Muscle layer of duodenum (tissue), 2 donors: ENCODE data around the gene OLFM1.

ENCODE experiments used
- H3K27ac ChIP-seq: one replicate; pipeline ENCODE4 v1.7.0; 2013; ENCODE audit warnings: mild to moderate bottlenecking, low read length
- H3K27me3 ChIP-seq: one replicate; pipeline ENCODE4 v1.7.0; 2013; ENCODE audit warnings: low read depth, mild to moderate bottlenecking, control low read depth, low read length
- H3K36me3 ChIP-seq, 2 donors: one replicate each; pipeline ENCODE4 v1.7.0; 2013; ENCODE audit warnings: low read length in 2 of 2, control low read depth in 1 of 2, mild to moderate bottlenecking in 1 of 2; ENCODE audit not compliant: insufficient read depth in 2 of 2, control insufficient read depth in 1 of 2
- H3K4me1 ChIP-seq, 2 donors: one replicate each; pipeline ENCODE4 v1.7.0; 2013; ENCODE audit warnings: low read length in 2 of 2, mild to moderate bottlenecking in 2 of 2, control low read depth in 1 of 2, moderate library complexity in 1 of 2; ENCODE audit not compliant: insufficient read depth in 2 of 2, control insufficient read depth in 1 of 2
- H3K4me3 ChIP-seq, 2 donors: one replicate each; pipeline ENCODE4 v1.7.0; 2013; ENCODE audit warnings: low read length in 2 of 2, low read depth in 1 of 2, mild to moderate bottlenecking in 1 of 2
- H3K9me3 ChIP-seq, 2 donors: one replicate each; pipeline ENCODE4 v1.7.0; 2013; ENCODE audit warnings: low read length in 2 of 2, control low read depth in 1 of 2, mild to moderate bottlenecking in 1 of 2; ENCODE audit not compliant: control insufficient read depth in 1 of 2
- donor health status: healthy.

Gene OLFM1

DNA sequence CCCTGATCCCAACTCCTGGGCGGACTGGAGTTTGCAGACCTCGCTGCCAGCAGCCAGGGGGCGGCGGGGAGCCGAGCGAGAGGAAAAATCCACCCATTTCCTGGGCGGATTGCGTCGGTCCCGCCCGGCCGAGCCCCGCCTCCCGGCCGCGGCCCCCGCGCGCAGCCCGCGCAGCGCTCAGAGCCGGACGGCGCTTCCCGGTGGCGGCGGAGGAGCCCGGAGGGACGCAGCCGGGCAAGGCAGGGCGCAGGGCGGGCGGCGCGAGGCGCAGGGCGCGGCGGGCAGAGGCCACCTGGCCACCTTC, at the start of gene OLFM1:
Gene OLFM1 (plus strand): TSS at position 180 of the 304 bp plus-strand sequence. CDS start 322 bp downstream, outside the sequence.
- Histone ChIP-seq H3K36me3 (no peaks in the 10 kb centered on the region), H3K27me3 (peaks cover 13% of the 10 kb centered on the region), H3K9me3 (no peaks in the 10 kb centered on the region), H3K27ac (no peak within 1 kb of the TSS), H3K4me3 (peak within 1 kb of the TSS; percentile 15 to 54), H3K4me1 (peaks cover 0 to 33% of the 10 kb centered on the region in 2 donors)

DNA sequence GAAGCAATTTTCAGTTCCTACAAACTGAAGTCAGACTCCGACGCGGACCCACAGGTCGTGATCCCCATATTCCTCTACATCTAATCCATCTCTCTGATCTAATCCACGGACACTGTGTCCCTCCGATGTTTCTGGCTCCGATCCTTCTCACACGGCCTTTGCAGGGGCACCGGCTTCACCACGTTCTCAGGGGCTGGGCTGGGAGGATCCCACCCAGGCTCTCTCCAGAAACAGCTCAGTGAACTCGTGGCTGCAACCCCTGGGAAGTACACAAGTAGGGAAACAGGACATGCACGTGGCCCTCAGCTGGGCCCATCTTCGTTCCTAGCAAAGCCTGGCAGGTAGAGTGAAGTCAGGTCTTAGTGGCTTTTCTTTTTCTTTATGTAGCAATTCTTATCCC, 49.1 kb upstream of the OLFM1 start:
- no peak overlapping the region for H3K4me3 ChIP-seq
- no peaks in the 10 kb centered on the region for H3K4me1 ChIP-seq
- H3K27me3 ChIP-seq = no peaks in the 10 kb centered on the region
- H3K36me3 ChIP-seq = no peaks in the 10 kb centered on the region
- no peak overlapping the region for H3K27ac ChIP-seq
- no peaks in the 10 kb centered on the region for H3K9me3 ChIP-seq

DNA sequence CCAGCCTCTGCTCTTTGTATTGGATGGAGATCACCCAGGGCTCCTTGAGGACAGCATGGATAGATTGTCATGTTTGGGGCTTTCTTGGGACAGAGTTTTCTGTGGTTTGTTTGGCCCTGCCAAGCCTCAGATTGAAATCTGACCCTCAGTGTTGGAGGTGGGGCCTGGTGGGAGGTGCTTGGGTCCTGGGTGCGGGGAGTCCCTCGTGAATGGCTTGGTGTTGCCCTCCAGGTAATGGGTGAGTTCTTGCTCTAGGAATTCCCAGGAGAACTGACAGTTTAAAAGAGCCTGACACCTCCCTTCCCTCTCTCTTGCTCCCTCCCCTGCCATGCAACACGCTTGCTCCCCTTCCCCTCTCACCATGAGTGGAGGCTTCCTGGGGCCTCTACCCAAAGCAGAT, 48.6 kb upstream of the OLFM1 start:
- Histone ChIP-seq H3K27ac (no peak overlapping the region), H3K27me3 (no peaks in the 10 kb centered on the region), H3K36me3 (no peaks in the 10 kb centered on the region), H3K4me3 (no peak overlapping the region), H3K9me3 (no peaks in the 10 kb centered on the region), H3K4me1 (no peaks in the 10 kb centered on the region)

DNA sequence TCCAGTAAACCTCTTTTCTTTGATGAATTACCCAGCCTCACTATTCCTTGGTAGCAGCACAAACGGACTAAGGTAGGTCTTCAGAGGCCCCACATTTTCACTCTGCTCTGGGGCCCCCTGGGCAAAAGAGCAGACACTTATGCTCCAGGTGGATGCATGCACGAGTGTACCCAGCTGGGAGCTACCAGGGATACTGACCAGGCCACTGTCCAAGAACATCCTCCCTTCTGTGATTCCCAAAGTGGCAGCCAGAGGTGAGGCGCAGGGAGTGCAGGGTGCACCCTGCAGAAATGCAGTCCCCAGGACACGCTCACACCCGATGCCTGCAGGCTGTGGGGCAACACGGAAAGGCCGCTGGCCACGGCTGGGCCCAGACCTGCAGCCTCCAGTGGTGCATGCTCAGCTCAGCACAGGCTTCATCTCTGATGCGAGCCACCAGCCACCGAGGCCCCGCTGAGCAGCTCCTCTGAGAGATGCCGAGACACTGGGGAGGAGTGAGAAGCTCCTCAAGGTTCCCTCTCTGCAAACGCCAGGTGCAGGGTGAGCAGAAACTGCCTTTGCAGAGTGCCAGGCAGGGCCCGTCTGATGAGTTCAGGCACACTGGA, 48.1 kb upstream of the OLFM1 start:
- no peak overlapping the region for H3K4me3 ChIP-seq
- H3K36me3 ChIP-seq = no peaks in the 10 kb centered on the region
- H3K4me1 ChIP-seq = no peaks in the 10 kb centered on the region
- no peaks in the 10 kb centered on the region for H3K27me3 ChIP-seq
- no peaks in the 10 kb centered on the region for H3K9me3 ChIP-seq
- no peak overlapping the region for H3K27ac ChIP-seq

DNA sequence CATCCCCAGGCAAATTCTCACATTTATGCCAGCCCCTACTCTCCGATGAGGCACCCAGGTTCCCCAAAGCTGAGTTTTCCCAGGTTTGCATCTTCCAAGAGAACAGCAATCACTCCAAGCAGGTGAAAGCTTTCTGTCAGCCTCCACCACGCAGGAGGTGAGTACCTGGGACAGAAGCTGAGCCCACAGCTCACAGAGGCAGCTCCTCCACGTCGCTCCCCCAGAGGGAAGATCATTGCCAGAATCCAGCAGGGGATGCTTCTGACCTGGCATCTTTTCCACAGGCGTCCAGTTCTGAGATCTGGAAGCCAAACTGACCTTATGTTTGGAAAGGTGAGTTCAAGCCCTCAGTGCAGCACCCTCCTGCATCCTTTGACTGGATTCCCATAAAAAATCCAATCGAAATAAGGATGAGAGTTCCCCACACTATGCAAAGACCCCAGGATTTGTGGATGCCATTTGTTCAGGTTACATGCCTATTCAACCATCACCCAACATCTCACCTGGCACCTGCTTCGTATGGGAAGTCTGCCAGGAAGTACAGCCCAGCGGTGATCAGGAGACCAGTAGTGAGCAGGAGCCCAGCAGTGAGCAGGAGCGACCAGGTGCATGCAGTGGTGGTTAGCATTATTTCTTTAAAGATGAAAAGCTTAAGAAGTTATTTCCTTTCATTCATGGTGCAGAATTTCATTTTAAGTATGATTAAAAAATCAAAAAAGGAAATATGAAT, 47.4 kb upstream of the OLFM1 start:
- Histone ChIP-seq H3K27ac (no peak overlapping the region), H3K4me3 (no peak overlapping the region), H3K36me3 (no peaks in the 10 kb centered on the region), H3K4me1 (no peaks in the 10 kb centered on the region), H3K27me3 (no peaks in the 10 kb centered on the region), H3K9me3 (no peaks in the 10 kb centered on the region)

DNA sequence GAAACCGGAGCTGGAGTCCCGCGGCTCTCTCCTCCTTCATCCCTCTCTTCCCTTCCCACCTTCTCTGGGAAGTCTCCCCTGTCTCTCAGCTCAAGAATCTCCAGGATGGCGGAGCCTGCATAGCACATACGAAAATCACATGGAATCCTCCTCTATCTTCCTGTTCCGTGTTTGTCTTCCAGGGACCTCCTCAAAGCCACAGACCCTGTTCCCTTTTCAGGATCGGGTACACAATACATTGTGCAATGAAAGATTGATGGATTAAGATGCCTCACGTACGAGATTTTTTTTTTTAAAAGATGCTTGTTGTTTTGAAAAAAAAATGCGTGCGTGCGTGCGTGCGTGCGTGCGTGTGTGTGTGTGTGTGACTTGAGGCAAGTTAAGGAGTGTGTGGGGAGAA, 46.6 kb upstream of the OLFM1 start:
- no peaks in the 10 kb centered on the region for H3K27me3 ChIP-seq
- no peaks in the 10 kb centered on the region for H3K36me3 ChIP-seq
- H3K27ac ChIP-seq = no peak overlapping the region
- H3K4me1 ChIP-seq = no peaks in the 10 kb centered on the region
- no peak overlapping the region for H3K4me3 ChIP-seq
- H3K9me3 ChIP-seq = no peaks in the 10 kb centered on the region

DNA sequence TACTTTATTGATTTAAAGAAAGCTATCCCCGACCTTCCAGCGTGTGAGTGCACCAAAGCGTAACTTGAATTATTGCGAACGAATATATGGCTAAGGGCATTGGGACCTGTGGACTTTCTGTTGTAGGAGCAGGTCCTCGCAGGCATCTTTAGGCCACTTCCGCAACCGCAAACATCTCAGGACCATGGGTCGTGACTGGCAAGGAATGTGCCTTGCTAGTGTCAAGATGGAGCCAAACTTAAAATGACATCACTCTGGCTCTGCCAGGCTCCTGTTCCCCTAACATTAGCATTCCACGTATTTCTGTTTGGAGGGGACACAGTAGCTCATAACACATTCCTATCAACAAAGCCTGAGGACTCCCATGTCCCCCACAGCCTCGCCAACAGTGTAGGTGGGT, 44.1 kb upstream of the OLFM1 start:
- H3K4me1 ChIP-seq = no peaks in the 10 kb centered on the region

DNA sequence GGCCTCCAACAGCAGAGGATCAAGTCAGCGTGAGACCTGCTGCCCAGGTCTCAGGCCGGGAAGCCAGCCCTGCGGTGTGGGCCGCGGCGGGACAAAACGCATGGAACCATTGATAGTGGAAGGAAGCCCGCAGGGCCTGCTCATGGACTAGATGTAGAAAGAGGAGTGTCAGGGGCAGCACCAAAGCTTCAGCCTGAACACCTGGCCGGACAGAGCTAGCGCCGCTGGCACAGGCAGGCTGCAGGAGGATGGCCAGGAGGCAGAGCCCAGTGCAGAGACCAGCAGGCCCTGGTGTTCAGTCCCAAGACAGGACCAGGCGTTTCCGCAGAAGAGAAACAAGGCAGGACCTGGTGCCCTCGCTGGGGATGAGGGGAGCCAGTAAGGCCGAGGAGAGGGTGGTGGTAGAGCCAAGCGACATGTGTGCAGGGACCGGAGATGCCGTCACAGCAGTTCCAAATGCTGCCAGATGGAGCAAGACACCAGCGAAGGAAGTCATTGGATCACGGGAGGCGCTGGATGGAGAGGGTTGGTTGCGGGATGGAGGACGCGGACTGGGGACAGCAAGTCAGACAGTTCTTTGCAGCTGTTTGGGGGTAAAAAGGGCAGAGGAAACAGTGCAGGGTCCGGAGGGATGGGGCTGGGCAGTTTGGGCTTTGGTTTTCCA, 42.1 kb upstream of the OLFM1 start:
- Histone ChIP-seq H3K4me3 (no peak overlapping the region), H3K27me3 (no peaks in the 10 kb centered on the region), H3K36me3 (no peaks in the 10 kb centered on the region), H3K9me3 (no peaks in the 10 kb centered on the region), H3K4me1 (no peaks in the 10 kb centered on the region), H3K27ac (no peak overlapping the region)

More for the DNA sequence above, 44.1 kb upstream of the OLFM1 start:
- Histone ChIP-seq H3K27ac (no peak overlapping the region), H3K27me3 (no peaks in the 10 kb centered on the region), H3K4me3 (no peak overlapping the region), H3K9me3 (no peaks in the 10 kb centered on the region), H3K36me3 (no peaks in the 10 kb centered on the region)

DNA sequence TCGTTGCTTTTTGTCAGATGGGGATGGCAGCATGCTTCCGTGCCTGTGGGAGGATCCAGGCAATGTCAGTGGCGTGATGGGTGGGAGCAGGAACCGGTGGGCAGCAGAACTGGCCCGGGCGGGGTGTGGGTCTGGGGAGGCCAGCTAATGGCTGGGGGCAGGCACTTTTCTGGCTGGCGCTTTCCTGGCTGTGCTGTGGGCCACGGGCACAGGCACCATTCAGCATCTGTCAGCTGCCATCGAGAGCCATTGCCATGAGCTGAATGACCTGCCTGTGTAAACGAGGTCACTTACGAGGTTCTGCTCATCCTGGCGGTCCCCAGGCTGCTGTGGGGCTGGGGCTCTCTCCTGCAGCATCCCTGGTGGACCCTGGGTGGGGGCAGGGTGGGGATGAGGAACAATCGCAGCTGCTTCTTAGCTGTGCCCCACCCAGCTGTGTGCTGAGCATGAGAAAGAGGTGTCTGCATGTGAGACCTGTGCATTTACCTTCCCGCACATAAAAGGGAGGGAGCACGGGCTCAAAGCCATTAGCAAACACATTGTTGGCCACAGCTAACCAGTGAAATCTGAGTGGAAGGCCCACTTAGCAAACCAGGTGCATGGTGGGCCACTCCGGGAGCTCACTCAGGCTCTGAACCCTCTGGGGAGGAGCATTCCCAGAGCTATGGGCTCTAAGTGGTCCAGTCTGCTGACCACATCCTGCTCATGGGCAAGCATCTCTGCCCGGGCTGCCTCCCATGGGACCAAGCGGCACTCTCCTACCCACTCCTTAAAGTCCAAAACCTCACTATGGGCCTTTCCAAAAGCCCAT, 41.3 kb upstream of the OLFM1 start:
- Histone ChIP-seq H3K27me3 (no peaks in the 10 kb centered on the region), H3K36me3 (no peaks in the 10 kb centered on the region), H3K4me1 (no peaks in the 10 kb centered on the region), H3K9me3 (no peaks in the 10 kb centered on the region), H3K4me3 (no peak overlapping the region), H3K27ac (no peak overlapping the region)

DNA sequence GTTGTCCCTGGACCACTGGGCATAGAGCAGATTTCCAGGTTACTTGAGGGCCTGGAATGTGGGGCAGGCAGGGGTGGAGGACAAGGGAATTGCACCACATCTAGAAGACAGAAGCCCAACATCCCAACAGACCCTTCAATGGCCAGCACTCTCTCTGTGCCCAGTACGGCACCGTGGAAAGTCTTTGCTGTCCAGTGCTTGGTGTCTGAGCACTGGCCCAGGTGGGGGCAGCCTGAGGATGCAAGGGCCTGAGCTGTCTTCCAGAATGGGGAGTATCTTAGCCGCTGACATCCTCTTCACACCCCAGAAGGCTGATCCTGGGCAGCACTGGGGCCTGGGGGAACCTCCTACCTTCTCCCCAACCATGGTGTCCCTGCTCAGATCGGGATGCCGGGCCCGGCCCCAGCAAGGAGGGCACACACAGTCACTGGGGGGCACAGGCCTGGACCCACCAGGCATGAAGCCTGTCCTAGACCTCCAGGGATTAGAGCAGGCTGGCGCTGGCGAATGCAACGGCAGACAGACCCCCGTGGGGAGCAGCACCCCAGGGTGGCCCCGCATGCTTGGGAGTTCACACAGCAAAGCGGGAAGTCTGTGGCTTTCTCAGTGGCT, 40.6 kb upstream of the OLFM1 start:
- no peaks in the 10 kb centered on the region for H3K36me3 ChIP-seq
- no peaks in the 10 kb centered on the region for H3K4me1 ChIP-seq
- no peak overlapping the region for H3K4me3 ChIP-seq
- no peak overlapping the region for H3K27ac ChIP-seq
- peaks cover 0 to under 1% of the 10 kb centered on the region in 2 donors for H3K9me3 ChIP-seq
- no peaks in the 10 kb centered on the region for H3K27me3 ChIP-seq

DNA sequence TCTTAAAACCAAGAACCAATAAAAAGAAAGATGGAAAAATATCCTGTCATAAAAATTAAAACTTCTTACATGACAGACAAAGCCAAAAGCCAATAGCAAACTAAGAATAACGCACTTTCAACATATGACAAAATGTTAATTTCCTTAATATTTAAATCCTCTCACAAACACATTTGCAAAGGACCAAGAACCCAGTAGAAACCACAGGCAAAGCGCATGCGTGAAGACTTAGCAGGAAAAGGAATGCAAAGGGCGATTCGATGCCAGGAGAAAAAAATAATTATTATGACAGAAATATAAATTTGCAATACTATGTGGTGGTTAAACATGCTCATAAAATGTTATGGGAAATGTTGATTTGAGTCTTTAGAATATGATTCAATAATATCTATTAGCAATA, 39.9 kb upstream of the OLFM1 start:
- Histone ChIP-seq H3K4me1 (no peaks in the 10 kb centered on the region), H3K27ac (no peak overlapping the region), H3K4me3 (no peak overlapping the region), H3K27me3 (no peaks in the 10 kb centered on the region), H3K36me3 (no peaks in the 10 kb centered on the region), H3K9me3 (peaks cover 0 to 7% of the 10 kb centered on the region in 2 donors)
